T-cell (primary cell): ENCODE data around the gene ABCA10. TPM values are rescaled to one million over a fixed set of nuclear protein-coding genes. Genes with fewer than 3 reads are reported as not detected.

Experiments used
- ATAC-seq, 4 experiments: fragments of 200-7000 bp in 3 of 4; fragments of 150-1000 bp in 1 of 4; cut with Tn5 transposase; replicated peaks in 1 of 4; 1 replicate in 3 of 4; 2 replicates in 1 of 4; pipeline ENCODE4 v1.10.0; 2021; ENCODE audit warnings: moderate library complexity in 3 of 4, mild to moderate bottlenecking in 2 of 4, moderate number of reproducible peaks in 1 of 4
- CTCF ChIA-PET, 2 donors: fragments of 300-600 bp; sonication (Branson Sonifier 250); formaldehyde crosslinking; loops; one replicate each; lab custom pipeline; 2022; ENCODE audit warnings: antibody characterized with exemption in 2 of 2; lab: Charles Lee
- POLR2A ChIA-PET, 2 donors: fragments of 300-600 bp; sonication (Branson Sonifier 250); formaldehyde crosslinking; loops; one replicate each; lab custom pipeline; 2022; ENCODE audit warnings: antibody characterized with exemption in 2 of 2; lab: Charles Lee
- DNase-seq, 35 experiments: peaks; one replicate each; pipeline versions ENCODE4 v3.0.0 to v3.0.0-alpha.2; 2013 to 2023
- H3K27ac ChIP-seq: one replicate; pipeline ENCODE4 v1.5.1; 2013; ENCODE audit warnings: low read length
- H3K27me3 ChIP-seq, 2 experiments: replicated peaks in 1 of 2; 1 replicate in 1 of 2; 2 replicates in 1 of 2; pipeline versions ENCODE4 v1.6.1 to v1.7.0; 2013; ENCODE audit warnings: low read length in 1 of 2, mixed read lengths in 1 of 2; ENCODE audit not compliant: control insufficient read depth in 2 of 2, insufficient read depth in 2 of 2; ENCODE audit errors: extremely low read depth in 1 of 2
- H3K36me3 ChIP-seq, 2 donors: 1 replicate in 1 of 2; 2 replicates in 1 of 2; pipeline versions ENCODE4 v1.6.1 to v1.7.0; 2013; ENCODE audit warnings: low read length in 1 of 2; ENCODE audit not compliant: control insufficient read depth in 2 of 2, insufficient read depth in 1 of 2; ENCODE audit errors: extremely low read depth in 1 of 2
- H3K4me1 ChIP-seq, 2 experiments: 1 replicate in 1 of 2; 2 replicates in 1 of 2; pipeline versions ENCODE4 v1.6.1 to v1.7.0; 2013; ENCODE audit warnings: low read length in 2 of 2, mixed read lengths in 1 of 2; ENCODE audit not compliant: insufficient read depth in 2 of 2, control insufficient read depth in 1 of 2; ENCODE audit errors: extremely low read depth in 1 of 2
- H3K4me3 ChIP-seq, 2 donors: 1 replicate in 1 of 2; 2 replicates in 1 of 2; pipeline versions ENCODE4 v1.5.1 to v1.7.0; 2013; ENCODE audit warnings: mild to moderate bottlenecking in 2 of 2, low read length in 1 of 2, moderate library complexity in 1 of 2; ENCODE audit not compliant: control insufficient read depth in 1 of 2; ENCODE audit errors: extremely low read depth in 1 of 2
- H3K9me3 ChIP-seq: 2 replicates; pipeline ENCODE4 v1.7.0; 2013
- H3K27ac Mint-ChIP-seq, 2 donors: one replicate each; pipeline ENCODE4 v1.8.0; 2020 to 2021; ENCODE audit warnings: mild to moderate bottlenecking in 2 of 2, mixed read lengths in 2 of 2
- H3K27me3 Mint-ChIP-seq, 2 donors: one replicate each; pipeline ENCODE4 v1.8.0; 2021 to 2022; ENCODE audit warnings: mixed read lengths in 2 of 2
- H3K36me3 Mint-ChIP-seq: one replicate; pipeline ENCODE4 v1.8.0; 2021; ENCODE audit warnings: mixed read lengths
- H3K4me1 Mint-ChIP-seq, 3 donors: one replicate each; pipeline ENCODE4 v1.8.0; 2020 to 2022; ENCODE audit warnings: mixed read lengths in 3 of 3, mild to moderate bottlenecking in 1 of 3
- H3K4me3 Mint-ChIP-seq, 3 donors: one replicate each; pipeline ENCODE4 v1.8.0; 2020 to 2022; ENCODE audit warnings: mild to moderate bottlenecking in 3 of 3, mixed read lengths in 3 of 3, moderate library complexity in 3 of 3
- H3K9me3 Mint-ChIP-seq, 3 donors: one replicate each; pipeline ENCODE4 v1.8.0; 2020 to 2022; ENCODE audit warnings: mixed read lengths in 3 of 3
- WGBS: methylation state at CpG from one replicate; pipeline ENCODE4 v1.1.5; 2013; ENCODE audit warnings: missing lambda C conversion rate; ENCODE audit not compliant: insufficient coverage; 5-methylcytosine and 5-hydroxymethylcytosine counted together
- total RNA-seq, 35 experiments: library from RNA in 6 of 35; stranded (reverse) in 6 of 35; fragments of 120-200 nt in 1 of 35; gene quantifications; one replicate each; pipeline versions ENCODE4 v1.2.1 to v1.2.4 and lab custom pipeline; 2013 to 2026

The ABCA10 gene
- total RNA-seq, 5 donors from 2014 or later (not counting 1 experiment from before 2014, with no cell fraction given) = 1.4 to 3.5 (median 1.6) TPM

DNA sequence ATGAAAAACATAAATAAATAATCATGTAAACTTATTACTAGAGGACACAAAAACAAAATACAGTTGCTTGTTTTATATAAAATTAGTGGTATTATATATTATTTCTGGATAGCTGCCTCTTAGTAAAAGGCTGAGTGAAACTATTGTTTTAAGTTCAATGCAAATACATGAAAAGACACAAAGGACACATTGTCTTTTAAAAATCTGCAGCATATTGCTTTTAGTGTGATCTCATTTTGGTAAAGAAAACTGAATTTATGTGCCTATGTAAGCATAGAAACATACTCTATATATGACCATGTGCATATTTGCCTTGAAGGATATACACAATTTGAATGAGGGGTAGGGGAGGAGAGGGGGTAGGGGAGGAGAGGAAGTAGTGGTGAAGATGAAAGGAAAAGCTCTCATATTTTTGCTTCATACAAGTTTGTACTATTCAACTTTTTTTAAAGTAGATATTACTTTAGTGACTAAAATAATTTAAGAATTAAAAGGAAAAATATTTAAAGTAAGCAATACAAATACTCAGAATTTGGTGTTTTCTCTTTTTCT is 5.8 kb downstream of the ABCA10 start:
- peaks cover 10 to 15% (median 14%) of the 10 kb centered on the region in 3 donors for H3K4me1 Mint-ChIP-seq
- ChIA-PET CTCF (no interaction called here), POLR2A (interaction anchor here in 1 of 2 donors (0.6 kb wide), 1 partner anchor 178 kb away, joined by 3 read pairs; no protein-coding TSS in a partner anchor)
- no peak overlapping the region for H3K27ac ChIP-seq
- no peak overlapping the region for H3K4me3 ChIP-seq
- H3K36me3 Mint-ChIP-seq = peaks cover 26% of the 10 kb centered on the region
- ATAC-seq (no peak), DNase-seq (no peak)
- H3K9me3 Mint-ChIP-seq = no peaks in the 10 kb centered on the region
- no peaks in the 10 kb centered on the region for H3K36me3 ChIP-seq
- H3K27me3 ChIP-seq = no peaks in the 10 kb centered on the region
- no peak overlapping the region for H3K4me3 Mint-ChIP-seq
- H3K27ac Mint-ChIP-seq = no peak overlapping the region
- no peaks in the 10 kb centered on the region for H3K27me3 Mint-ChIP-seq
- H3K9me3 ChIP-seq = no peaks in the 10 kb centered on the region
- peaks cover 0 to 25% of the 10 kb centered on the region in 2 experiments for H3K4me1 ChIP-seq

DNA sequence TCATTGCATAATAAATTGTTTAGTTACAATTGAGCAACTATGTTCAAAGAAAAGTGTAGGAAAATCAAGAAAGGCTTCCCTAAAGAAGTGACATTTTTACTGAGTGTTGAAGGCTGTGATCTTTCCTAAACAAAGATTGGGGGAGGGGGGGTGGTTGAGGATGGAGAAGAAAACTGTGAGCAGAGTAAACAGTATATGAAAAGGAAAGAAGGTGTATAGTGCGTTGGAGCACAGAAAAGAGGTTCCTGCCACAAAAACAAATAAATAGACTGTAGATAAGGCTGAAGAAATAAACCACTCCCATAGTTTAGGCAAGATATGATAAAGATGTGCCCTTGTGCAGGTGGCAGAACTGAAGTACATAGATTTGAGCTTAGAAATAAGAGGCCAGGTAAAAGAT is 8.5 kb downstream of the ABCA10 start:
- Histone ChIP-seq H3K27me3 (no peaks in the 10 kb centered on the region), H3K27ac (no peak overlapping the region), H3K4me3 (no peak overlapping the region), H3K36me3 (no peaks in the 10 kb centered on the region), H3K9me3 (no peaks in the 10 kb centered on the region), H3K4me1 (peaks cover 0 to 22% of the 10 kb centered on the region in 2 experiments)
- ATAC-seq (no peak), DNase-seq (no peak)
- peaks cover 19% of the 10 kb centered on the region for H3K36me3 Mint-ChIP-seq
- ChIA-PET CTCF (no interaction called here), POLR2A (no interaction called here)
- H3K4me3 Mint-ChIP-seq = no peak overlapping the region
- peaks cover 10 to 11% (median 11%) of the 10 kb centered on the region in 3 donors for H3K4me1 Mint-ChIP-seq
- no peak overlapping the region for H3K27ac Mint-ChIP-seq
- H3K27me3 Mint-ChIP-seq = no peaks in the 10 kb centered on the region
- no CpG with 5 or more reads among the region's 1 CpG for WGBS
- no peaks in the 10 kb centered on the region for H3K9me3 Mint-ChIP-seq

- H3K36me3 Mint-ChIP-seq = peaks cover 18% of the 10 kb centered on the region
- no peaks in the 10 kb centered on the region for H3K9me3 Mint-ChIP-seq
- no peaks in the 10 kb centered on the region for H3K27me3 ChIP-seq
- WGBS = no CpG with 5 or more reads among the region's 3 CpGs
- H3K4me3 ChIP-seq = no peak overlapping the region
- ChIA-PET POLR2A (no interaction called here), CTCF (no interaction called here)
- no peaks in the 10 kb centered on the region for H3K27me3 Mint-ChIP-seq
- H3K4me3 Mint-ChIP-seq = no peak overlapping the region
- no peaks in the 10 kb centered on the region for H3K36me3 ChIP-seq
- peaks cover 8 to 9% (median 8%) of the 10 kb centered on the region in 3 donors for H3K4me1 Mint-ChIP-seq
- peaks cover 0 to 15% of the 10 kb centered on the region in 2 experiments for H3K4me1 ChIP-seq
- H3K27ac ChIP-seq = no peak overlapping the region
- H3K27ac Mint-ChIP-seq = no peak overlapping the region
- no peak for ATAC-seq
- H3K9me3 ChIP-seq = no peaks in the 10 kb centered on the region
- DNase-seq = no peak
Observed at GRCh38 chr17:69218986-69219385, 9.6 kb downstream of the ABCA10 start.

DNA sequence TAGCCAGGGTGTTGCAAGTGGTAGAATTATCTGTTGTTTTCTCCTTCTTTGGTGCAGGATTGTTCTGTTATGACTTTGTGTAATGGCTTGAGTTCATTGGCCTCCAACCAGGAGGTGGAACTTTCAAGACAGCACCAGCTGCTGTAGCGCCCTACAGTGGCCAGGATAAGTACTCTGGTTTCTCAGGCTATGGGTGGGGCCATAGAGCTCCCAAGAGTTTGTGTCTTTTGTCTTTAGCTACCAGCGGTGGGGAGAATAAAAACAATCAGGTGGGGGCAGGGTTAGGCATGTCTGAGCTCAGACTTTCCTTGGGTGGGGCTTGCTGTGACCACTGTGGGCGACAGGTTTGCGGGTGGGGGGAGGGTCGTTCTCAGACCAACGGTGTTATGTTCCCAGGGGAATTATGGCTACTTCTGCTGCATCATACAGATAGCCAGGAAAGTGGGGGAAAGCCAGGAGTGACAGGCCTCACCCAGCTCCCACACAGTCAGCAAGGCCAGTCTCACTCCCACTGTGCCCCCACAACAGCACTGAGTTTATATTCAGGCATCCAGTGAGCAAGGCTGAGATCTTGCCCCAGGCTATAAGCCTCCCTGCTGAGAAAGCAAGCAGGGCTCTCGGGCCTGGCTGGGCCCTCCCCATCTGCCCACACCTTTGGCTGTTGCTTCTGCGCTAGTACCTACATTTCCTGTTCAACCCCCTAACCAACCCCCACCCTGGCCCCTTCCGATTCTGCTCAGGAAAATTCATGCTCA is 15.4 kb downstream of the ABCA10 start:
- 84% methylated on average over 8 of the region's 9 CpGs for WGBS
- H3K36me3 ChIP-seq = no peaks in the 10 kb centered on the region

DNA sequence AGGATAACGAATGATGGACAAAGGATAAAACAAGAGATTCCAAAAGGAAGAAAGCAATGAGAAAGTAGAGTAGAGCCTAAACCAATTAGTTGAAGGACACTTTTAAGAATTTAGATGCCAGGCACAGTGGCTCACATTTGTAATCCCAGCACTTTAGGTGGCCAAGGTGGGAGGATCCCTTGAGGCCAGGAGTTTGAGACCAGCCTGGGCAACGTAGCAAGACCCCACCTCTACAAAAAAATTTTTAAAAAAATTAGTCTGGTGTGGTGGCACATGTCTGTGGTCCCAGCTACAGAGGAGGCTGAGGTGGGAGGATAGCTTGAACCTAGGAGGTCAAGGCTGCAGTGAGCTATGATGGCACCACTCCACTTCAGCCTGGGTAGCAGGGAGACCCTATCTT is 20.0 kb downstream of the ABCA10 start:
- DNase-seq (no peak), ATAC-seq (no peak)
- ChIA-PET POLR2A (no interaction called here), CTCF (no interaction called here)
- Histone ChIP-seq H3K4me1 (peaks cover 0 to 2% of the 10 kb centered on the region in 2 experiments), H3K4me3 (no peak overlapping the region), H3K27me3 (no peaks in the 10 kb centered on the region), H3K27ac (no peak overlapping the region), H3K9me3 (no peaks in the 10 kb centered on the region), H3K36me3 (no peaks in the 10 kb centered on the region)
- Mint-ChIP-seq H3K27ac (no peak overlapping the region), H3K27me3 (no peaks in the 10 kb centered on the region), H3K4me1 (peaks cover 0 to 2% (median 0%) of the 10 kb centered on the region in 3 donors), H3K9me3 (peaks cover 0 to 5% (median 0%) of the 10 kb centered on the region in 3 donors), H3K4me3 (no peak overlapping the region), H3K36me3 (peaks cover 14% of the 10 kb centered on the region)
- 80% methylated on average over 1 of the region's 2 CpGs for WGBS

More for the DNA sequence above, 15.4 kb downstream of the ABCA10 start:
- Mint-ChIP-seq H3K36me3 (peaks cover 17% of the 10 kb centered on the region), H3K27me3 (no peaks in the 10 kb centered on the region), H3K9me3 (peaks cover 0 to 5% (median 0%) of the 10 kb centered on the region in 3 donors), H3K4me3 (no peak overlapping the region), H3K4me1 (peaks cover 0 to 2% (median 0%) of the 10 kb centered on the region in 3 donors), H3K27ac (no peak overlapping the region)
- no peak overlapping the region for H3K27ac ChIP-seq
- H3K27me3 ChIP-seq = no peaks in the 10 kb centered on the region
- H3K9me3 ChIP-seq = no peaks in the 10 kb centered on the region
- no peak for ATAC-seq
- H3K4me1 ChIP-seq = no peaks in the 10 kb centered on the region
- ChIA-PET CTCF (no interaction called here), POLR2A (no interaction called here)
- H3K4me3 ChIP-seq = no peak overlapping the region
- no peak for DNase-seq

DNA sequence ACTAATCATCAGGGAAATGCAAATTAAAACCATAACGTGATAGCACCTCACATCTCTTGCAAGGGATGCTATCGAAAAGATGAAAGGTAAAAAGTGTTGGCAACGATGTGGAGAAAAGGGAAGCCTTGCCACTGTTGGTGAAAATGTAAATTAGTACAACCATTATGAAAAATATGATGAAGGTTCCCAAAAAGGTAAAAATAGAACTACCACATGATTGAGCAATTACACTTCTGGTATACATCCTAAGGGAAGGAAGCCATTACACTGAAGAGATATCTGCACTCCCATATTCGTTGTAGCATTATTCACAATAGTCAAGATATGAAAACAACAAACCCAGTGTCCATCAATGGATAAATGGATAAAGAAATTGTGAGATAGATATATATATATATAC is 21.5 kb downstream of the ABCA10 start:
- no peak for ATAC-seq
- peaks cover 0 to 5% (median 0%) of the 10 kb centered on the region in 3 donors for H3K9me3 Mint-ChIP-seq
- H3K36me3 Mint-ChIP-seq = peaks cover 3% of the 10 kb centered on the region
- Histone ChIP-seq H3K27me3 (no peaks in the 10 kb centered on the region), H3K4me3 (no peak overlapping the region), H3K36me3 (no peaks in the 10 kb centered on the region), H3K9me3 (no peaks in the 10 kb centered on the region), H3K4me1 (peaks cover 0 to 2% of the 10 kb centered on the region in 2 experiments), H3K27ac (no peak overlapping the region)
- WGBS = no CpG with 5 or more reads among the region's 4 CpGs
- DNase-seq = no peak
- CTCF ChIA-PET = no interaction called here
- no peak overlapping the region for H3K4me3 Mint-ChIP-seq
- H3K27ac Mint-ChIP-seq = no peak overlapping the region
- H3K27me3 Mint-ChIP-seq = no peaks in the 10 kb centered on the region
- H3K4me1 Mint-ChIP-seq = peaks cover 0 to 2% (median 0%) of the 10 kb centered on the region in 3 donors
- POLR2A ChIA-PET = no interaction called here
